KMS-11 (cell line): Measurements from ENCODE around the gene CACNG4.

Experiments
- H2AFZ ChIP-seq: fragments of 200-600 bp; sonication (generic); 2 replicates; pipeline ENCODE4 v1.6.1; 2016; ENCODE audit warnings: antibody characterized with exemption, mixed run types, low read depth
- H3K27ac ChIP-seq: fragments of 200-600 bp; sonication (generic); 2 replicates; pipeline ENCODE4 v1.6.1; 2016; ENCODE audit warnings: mild to moderate bottlenecking, mixed run types
- H3K27me3 ChIP-seq: fragments of 200-600 bp; sonication (generic); 2 replicates; pipeline ENCODE4 v1.6.1; 2017; ENCODE audit warnings: mild to moderate bottlenecking, low read depth, mixed run types, moderate library complexity; ENCODE audit not compliant: insufficient read depth
- H3K36me3 ChIP-seq: fragments of 200-600 bp; sonication (generic); 2 replicates; pipeline ENCODE4 v1.6.1; 2017; ENCODE audit warnings: mild to moderate bottlenecking, mixed run types; ENCODE audit not compliant: insufficient read depth
- H3K4me1 ChIP-seq: fragments of 200-600 bp; sonication (generic); 2 replicates; pipeline ENCODE4 v1.6.1; 2016; ENCODE audit warnings: mild to moderate bottlenecking, low read depth, mixed run types; ENCODE audit not compliant: poor library complexity, severe bottlenecking
- H3K4me2 ChIP-seq: fragments of 200-600 bp; sonication (generic); 2 replicates; pipeline ENCODE4 v1.7.0; 2016; ENCODE audit warnings: mild to moderate bottlenecking, mixed run types
- H3K4me3 ChIP-seq: fragments of 200-600 bp; sonication (generic); IDR thresholded peaks from 2 replicates; pipeline ENCODE4 v1.6.1; 2017; ENCODE audit warnings: low read depth, low read length, mixed read lengths; ENCODE audit not compliant: insufficient read depth
- H3K79me2 ChIP-seq: fragments of 200-600 bp; sonication (generic); 2 replicates; pipeline ENCODE4 v1.6.1; 2016; ENCODE audit warnings: low read depth, mixed run types; ENCODE audit not compliant: insufficient read depth
- H3K9ac ChIP-seq: fragments of 200-600 bp; sonication (generic); 2 replicates; pipeline ENCODE4 v1.6.1; 2016; ENCODE audit warnings: mild to moderate bottlenecking, mixed run types
- H4K20me1 ChIP-seq: fragments of 200-600 bp; sonication (generic); 2 replicates; pipeline ENCODE4 v1.6.1; 2016; ENCODE audit warnings: mild to moderate bottlenecking, mixed run types; ENCODE audit not compliant: insufficient read depth
- CTCF ChIP-seq: fragments of 200-600 bp; sonication (generic); conservative IDR thresholded peaks from 2 replicates; pipeline ENCODE4 v1.6.1; 2017; ENCODE audit warnings: low read depth, mild to moderate bottlenecking, antibody characterized with exemption, low read length, moderate library complexity, mixed read lengths

The CACNG4 gene

GRCh38 chr17:66947311-66947710 is 17.2 kb upstream of the CACNG4 start:
- no peak for TF ChIP-seq CTCF
- no peaks in the 10 kb centered on the region for H3K36me3 ChIP-seq
- no peaks in the 10 kb centered on the region for H3K4me1 ChIP-seq
- H3K27me3 ChIP-seq, result no peaks in the 10 kb centered on the region
- no peaks in the 10 kb centered on the region for H3K79me2 ChIP-seq
- H3K27ac ChIP-seq, result no peak overlapping the region
- no peak overlapping the region for H3K4me2 ChIP-seq
- no peak overlapping the region for H3K9ac ChIP-seq
- no peak overlapping the region for H3K4me3 ChIP-seq
- H4K20me1 ChIP-seq, result no peaks in the 10 kb centered on the region
- H2AFZ ChIP-seq, result no peak overlapping the region

GRCh38 chr17:66948061-66948750 is 16.3 kb upstream of the CACNG4 start:
- H2AFZ ChIP-seq, result no peak overlapping the region
- no peaks in the 10 kb centered on the region for H3K4me1 ChIP-seq
- H3K4me2 ChIP-seq, result no peak overlapping the region
- H3K79me2 ChIP-seq, result no peaks in the 10 kb centered on the region
- H3K27me3 ChIP-seq, result no peaks in the 10 kb centered on the region
- H3K9ac ChIP-seq, result no peak overlapping the region
- no peak for TF ChIP-seq CTCF
- no peak overlapping the region for H3K27ac ChIP-seq
- H4K20me1 ChIP-seq, result no peaks in the 10 kb centered on the region
- no peak overlapping the region for H3K4me3 ChIP-seq
- H3K36me3 ChIP-seq, result no peaks in the 10 kb centered on the region

DNA sequence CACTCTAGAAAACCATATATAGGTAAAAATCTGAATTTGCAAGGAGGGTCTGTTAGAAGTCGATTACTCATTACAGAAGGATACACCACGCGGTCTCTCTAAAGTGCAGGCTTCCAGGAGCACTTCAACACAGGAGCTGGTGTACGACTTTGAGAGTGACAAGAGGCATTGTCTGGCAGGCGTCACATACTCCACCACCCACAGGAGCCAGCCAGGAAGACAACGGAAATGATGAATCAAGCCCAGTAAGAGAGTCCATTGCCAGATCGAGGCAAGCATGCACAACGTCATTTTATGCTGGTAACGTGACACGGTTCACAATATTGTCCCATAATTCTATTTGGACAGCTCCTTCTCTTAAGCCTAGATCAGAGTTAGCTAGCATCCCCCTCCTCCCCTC is 15.0 kb upstream of the CACNG4 start:
- Histone ChIP-seq H3K27ac (no peak overlapping the region), H3K4me2 (no peak overlapping the region), H3K27me3 (no peaks in the 10 kb centered on the region), H3K9ac (no peak overlapping the region), H4K20me1 (no peaks in the 10 kb centered on the region), H3K36me3 (no peaks in the 10 kb centered on the region), H3K79me2 (no peaks in the 10 kb centered on the region), H2AFZ (no peak overlapping the region), H3K4me1 (no peaks in the 10 kb centered on the region), H3K4me3 (no peak overlapping the region)
- no peak for TF ChIP-seq CTCF

DNA sequence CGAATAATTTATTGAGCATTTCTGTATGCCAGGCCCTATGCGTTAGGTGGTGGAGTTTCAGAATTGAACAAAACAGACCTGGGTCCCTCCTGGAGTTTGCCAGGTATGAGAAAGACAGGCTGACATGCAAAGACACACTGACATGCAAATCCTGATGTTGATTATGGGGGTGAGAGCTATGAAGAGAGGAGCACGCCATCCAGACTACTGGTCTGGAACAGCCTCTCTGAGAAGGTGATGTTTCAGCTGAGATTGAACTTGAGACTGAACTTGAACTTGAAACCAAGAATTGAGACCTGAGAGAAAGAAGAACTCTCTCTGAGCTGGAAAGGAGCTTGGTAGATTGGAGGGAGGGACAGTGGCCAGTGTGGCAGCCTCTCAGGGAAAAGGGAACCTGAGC is 14.2 kb upstream of the CACNG4 start:
- Histone ChIP-seq H4K20me1 (no peaks in the 10 kb centered on the region), H3K4me2 (no peak overlapping the region), H3K36me3 (no peaks in the 10 kb centered on the region), H3K4me1 (no peaks in the 10 kb centered on the region), H3K27me3 (no peaks in the 10 kb centered on the region), H3K79me2 (no peaks in the 10 kb centered on the region), H3K4me3 (no peak overlapping the region), H3K27ac (no peak overlapping the region), H3K9ac (no peak overlapping the region), H2AFZ (no peak overlapping the region)
- TF ChIP-seq CTCF, result no peak
